ENCODE measurements around the gene PRKG2. TPM values are rescaled to one million over a fixed set of nuclear protein-coding genes. Genes with fewer than 3 reads are reported as not detected.

The PRKG2 gene
- total and polyA plus RNA-seq, 10 of the 15 experiments (the other 5 are each of a cell fraction or from before 2014, with no cell fraction given) = not detected

GRCh38 chr4:81093720-81094401, 121.2 kb downstream of the PRKG2 start (continued):
- TF ChIP-seq TARDBP (IDR thresholded peaks at IDR 0.05; ENCODE audit: borderline replicate concordance) (no peak), E2F4 (IDR thresholded peaks at IDR 0.05; ENCODE audit: low read depth, low read length) (no peak)

DNA sequence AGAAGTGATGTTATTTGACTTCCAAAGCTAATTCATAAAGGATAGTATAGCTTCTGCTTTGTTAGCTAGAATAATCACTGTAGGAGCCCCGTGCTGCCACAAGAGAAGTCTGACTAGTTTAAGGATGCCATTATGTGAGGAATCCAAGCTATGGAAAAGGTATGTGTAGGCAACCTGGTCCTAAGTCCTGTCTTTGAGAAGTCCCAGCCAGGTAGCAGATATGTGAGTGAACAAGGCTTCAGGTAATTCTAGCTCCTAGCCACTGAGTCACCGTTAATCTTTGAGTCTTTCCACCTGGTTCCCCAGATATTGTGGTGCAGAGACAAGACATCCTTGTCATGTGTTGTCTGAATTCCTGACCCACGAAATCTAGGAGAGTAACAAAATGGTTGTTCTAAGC, 129.0 kb downstream of the PRKG2 start:
- no peak for FAIRE-seq
- Histone ChIP-seq H3K4me2 (ENCODE audit: control insufficient read depth, insufficient read depth) (no peak overlapping the region), H3K36me3 (ENCODE audit: control insufficient read depth in 2 of 2, insufficient read depth in 2 of 2, low read length in 1 of 2) (no peaks in the 10 kb centered on the region), H3K9ac (ENCODE audit: control insufficient read depth, insufficient read depth, low read length) (no peak overlapping the region), H3K79me2 (ENCODE audit: control insufficient read depth, insufficient read depth, low read length) (no peaks in the 10 kb centered on the region), H3K27me3 (replicated peaks in 1 of 2; ENCODE audit: control insufficient read depth in 2 of 2, insufficient read depth in 2 of 2, low read length in 1 of 2) (no peaks in the 10 kb centered on the region), H3K4me1 (ENCODE audit: control insufficient read depth, insufficient read depth, low read length) (no peaks in the 10 kb centered on the region), H3K4me3 (no peak overlapping the region), H3K9me3 (replicated peaks; ENCODE audit: control insufficient read depth, insufficient read depth, low read length) (no peaks in the 10 kb centered on the region), H4K20me1 (ENCODE audit: control insufficient read depth, insufficient read depth) (no peaks in the 10 kb centered on the region), H3K27ac (ENCODE audit: control insufficient read depth, insufficient read depth) (no peak overlapping the region), H2AFZ (ENCODE audit: control insufficient read depth, low read depth, low read length) (no peak overlapping the region)
- in situ Hi-C loops (cut with MboI) (no loop called here), intact Hi-C loops (cut with micrococcal nuclease; ENCODE audit: unreplicated experiment) (no loop called here)
- ChIA-PET RAD21 (ENCODE audit: unreplicated experiment) (no interaction called here), CTCF (interaction anchor here (0.7 to 2.7 kb wide), 2 partner anchors 15 to 725 kb away, joined by 3 to 15 read pairs; no protein-coding TSS in a partner anchor), SMC1A (ENCODE audit: uncharacterized antibody, unreplicated experiment) (interaction anchor here (0.7 to 1.2 kb wide), 2 partner anchors 23 to 55 kb away, joined by 3 read pairs; no protein-coding TSS in a partner anchor), POLR2A (no interaction called here)
- 19% methylated on average over 3 of the region's 3 CpGs for WGBS (ENCODE audit: insufficient coverage, insufficient replicate concordance, low lambda C conversion rate, missing lambda C conversion rate)
- no peak for TF ChIP-seq TAF1 (IDR thresholded peaks at IDR 0.05; ENCODE audit: borderline replicate concordance, low read depth, low read length)
- TF ChIP-seq EED (IDR thresholded peaks at IDR 0.05; ENCODE audit: low read depth) = no peak
- no peak for TF ChIP-seq E2F8 (IDR thresholded peaks at IDR 0.05; ENCODE audit: low read depth, partially characterized antibody)
- TF ChIP-seq REST (IDR thresholded peaks at IDR 0.05; ENCODE audit: low read depth, low read length) = no peak
- TF ChIP-seq SMARCA5 (IDR thresholded peaks at IDR 0.05) = no peak
- no peak for TF ChIP-seq POLR2AphosphoS5 (IDR thresholded peaks at IDR 0.05; ENCODE audit: low read length)
- TF ChIP-seq ZNF217 (IDR thresholded peaks at IDR 0.05) = no peak
- no peak for TF ChIP-seq DPF2 (IDR thresholded peaks at IDR 0.05)
- no peak for TF ChIP-seq SIX5 (IDR thresholded peaks at IDR 0.05; ENCODE audit: low read depth, low read length, severe bottlenecking)
- no peak for TF ChIP-seq CBX5 (IDR thresholded peaks at IDR 0.05; ENCODE audit: low read depth)
- no peak for TF ChIP-seq ESRRA (IDR thresholded peaks at IDR 0.05; ENCODE audit: low read length)
- TF ChIP-seq TCF7 (IDR thresholded peaks at IDR 0.05; ENCODE audit: borderline replicate concordance) = no peak
- no peak for TF ChIP-seq ZBED1 (IDR thresholded peaks at IDR 0.05; ENCODE audit: borderline replicate concordance)
- no peak for TF ChIP-seq NRF1 (conservative IDR thresholded peaks at IDR 0.05; ENCODE audit: low read depth, low read length)
- no TSS peak for BruUV-seq (replicated peaks)
- ATAC-seq = no peak
- no peak for DNase-seq (ENCODE audit: low read depth, low spot score)
